Activated T-helper 1 cell treated with anti-CD3 and anti-CD28 coated beads, Interleukin-2, amount 50 U/mL, for 16 hours (primary cell): Measurements from ENCODE around the gene HBA1.
"Not testable (repeated sequence)": the region's sequence is repeated elsewhere in the genome, so short reads cannot be mapped to it uniquely, and the experiment has no call there.

ENCODE experiments used
- DNase-seq, 2 donors: peaks; one replicate each; pipeline ENCODE4 v3.0.0-alpha.2; 2020; ENCODE audit warnings: low read depth in 1 of 2, low spot score in 1 of 2

Gene HBA1

DNA sequence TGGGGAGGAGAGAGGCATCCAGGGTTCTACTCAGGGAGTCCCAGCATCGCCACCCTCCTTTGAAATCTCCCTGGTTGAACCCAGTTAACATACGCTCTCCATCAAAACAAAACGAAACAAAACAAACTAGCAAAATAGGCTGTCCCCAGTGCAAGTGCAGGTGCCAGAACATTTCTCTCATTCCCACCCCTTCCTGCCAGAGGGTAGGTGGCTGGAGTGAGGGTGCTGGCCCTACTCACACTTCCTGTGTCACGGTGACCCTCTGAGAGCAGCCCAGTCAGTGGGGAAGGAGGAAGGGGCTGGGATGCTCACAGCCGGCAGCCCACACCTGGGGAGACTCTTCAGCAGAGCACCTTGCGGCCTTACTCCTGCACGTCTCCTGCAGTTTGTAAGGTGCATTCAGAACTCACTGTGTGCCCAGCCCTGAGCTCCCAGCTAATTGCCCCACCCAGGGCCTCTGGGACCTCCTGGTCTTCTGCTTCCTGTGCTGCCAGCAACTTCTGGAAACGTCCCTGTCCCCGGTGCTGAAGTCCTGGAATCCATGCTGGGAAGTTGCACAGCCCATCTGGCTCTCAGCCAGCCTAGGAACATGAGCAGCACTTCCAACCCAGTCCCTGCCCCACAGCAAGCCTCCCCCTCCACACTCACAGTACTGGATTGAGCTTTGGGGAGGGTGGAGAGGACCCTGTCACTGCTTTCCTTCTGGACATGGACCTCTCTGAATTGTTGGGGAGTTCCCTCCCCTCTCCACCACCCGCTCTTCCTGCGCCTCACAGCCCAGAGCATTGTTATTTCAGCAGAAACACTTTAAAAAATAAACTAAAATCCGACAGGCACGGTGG, 2.3 kb upstream of the HBA1 start:
- DNase-seq = not testable (repeated sequence)

DNA sequence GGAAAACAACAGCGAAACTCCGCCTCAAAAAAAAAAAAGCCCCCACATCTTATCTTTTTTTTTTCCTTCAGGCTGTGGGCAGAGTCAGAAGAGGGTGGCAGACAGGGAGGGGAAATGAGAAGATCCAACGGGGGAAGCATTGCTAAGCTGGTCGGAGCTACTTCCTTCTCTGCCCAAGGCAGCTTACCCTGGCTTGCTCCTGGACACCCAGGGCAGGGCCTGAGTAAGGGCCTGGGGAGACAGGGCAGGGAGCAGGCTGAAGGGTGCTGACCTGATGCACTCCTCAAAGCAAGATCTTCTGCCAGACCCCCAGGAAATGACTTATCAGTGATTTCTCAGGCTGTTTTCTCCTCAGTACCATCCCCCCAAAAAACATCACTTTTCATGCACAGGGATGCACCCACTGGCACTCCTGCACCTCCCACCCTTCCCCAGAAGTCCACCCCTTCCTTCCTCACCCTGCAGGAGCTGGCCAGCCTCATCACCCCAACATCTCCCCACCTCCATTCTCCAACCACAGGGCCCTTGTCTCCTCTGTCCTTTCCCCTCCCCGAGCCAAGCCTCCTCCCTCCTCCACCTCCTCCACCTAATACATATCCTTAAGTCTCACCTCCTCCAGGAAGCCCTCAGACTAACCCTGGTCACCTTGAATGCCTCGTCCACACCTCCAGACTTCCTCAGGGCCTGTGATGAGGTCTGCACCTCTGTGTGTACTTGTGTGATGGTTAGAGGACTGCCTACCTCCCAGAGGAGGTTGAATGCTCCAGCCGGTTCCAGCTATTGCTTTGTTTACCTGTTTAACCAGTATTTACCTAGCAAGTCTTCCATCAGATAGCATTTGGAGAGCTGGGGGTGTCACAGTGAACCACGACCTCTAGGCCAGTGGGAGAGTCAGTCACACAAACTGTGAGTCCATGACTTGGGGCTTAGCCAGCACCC, 1.2 kb upstream of the HBA1 start:
- DNase-seq = no peak

DNA sequence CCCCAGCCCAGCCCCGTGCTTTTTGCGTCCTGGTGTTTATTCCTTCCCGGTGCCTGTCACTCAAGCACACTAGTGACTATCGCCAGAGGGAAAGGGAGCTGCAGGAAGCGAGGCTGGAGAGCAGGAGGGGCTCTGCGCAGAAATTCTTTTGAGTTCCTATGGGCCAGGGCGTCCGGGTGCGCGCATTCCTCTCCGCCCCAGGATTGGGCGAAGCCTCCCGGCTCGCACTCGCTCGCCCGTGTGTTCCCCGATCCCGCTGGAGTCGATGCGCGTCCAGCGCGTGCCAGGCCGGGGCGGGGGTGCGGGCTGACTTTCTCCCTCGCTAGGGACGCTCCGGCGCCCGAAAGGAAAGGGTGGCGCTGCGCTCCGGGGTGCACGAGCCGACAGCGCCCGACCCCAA, 474 bp upstream of the HBA1 start:
- not testable (repeated sequence) for DNase-seq

DNA sequence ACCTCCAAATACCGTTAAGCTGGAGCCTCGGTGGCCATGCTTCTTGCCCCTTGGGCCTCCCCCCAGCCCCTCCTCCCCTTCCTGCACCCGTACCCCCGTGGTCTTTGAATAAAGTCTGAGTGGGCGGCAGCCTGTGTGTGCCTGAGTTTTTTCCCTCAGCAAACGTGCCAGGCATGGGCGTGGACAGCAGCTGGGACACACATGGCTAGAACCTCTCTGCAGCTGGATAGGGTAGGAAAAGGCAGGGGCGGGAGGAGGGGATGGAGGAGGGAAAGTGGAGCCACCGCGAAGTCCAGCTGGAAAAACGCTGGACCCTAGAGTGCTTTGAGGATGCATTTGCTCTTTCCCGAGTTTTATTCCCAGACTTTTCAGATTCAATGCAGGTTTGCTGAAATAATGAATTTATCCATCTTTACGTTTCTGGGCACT, 928 bp downstream of the HBA1 start:
- DNase-seq = no peak

DNA sequence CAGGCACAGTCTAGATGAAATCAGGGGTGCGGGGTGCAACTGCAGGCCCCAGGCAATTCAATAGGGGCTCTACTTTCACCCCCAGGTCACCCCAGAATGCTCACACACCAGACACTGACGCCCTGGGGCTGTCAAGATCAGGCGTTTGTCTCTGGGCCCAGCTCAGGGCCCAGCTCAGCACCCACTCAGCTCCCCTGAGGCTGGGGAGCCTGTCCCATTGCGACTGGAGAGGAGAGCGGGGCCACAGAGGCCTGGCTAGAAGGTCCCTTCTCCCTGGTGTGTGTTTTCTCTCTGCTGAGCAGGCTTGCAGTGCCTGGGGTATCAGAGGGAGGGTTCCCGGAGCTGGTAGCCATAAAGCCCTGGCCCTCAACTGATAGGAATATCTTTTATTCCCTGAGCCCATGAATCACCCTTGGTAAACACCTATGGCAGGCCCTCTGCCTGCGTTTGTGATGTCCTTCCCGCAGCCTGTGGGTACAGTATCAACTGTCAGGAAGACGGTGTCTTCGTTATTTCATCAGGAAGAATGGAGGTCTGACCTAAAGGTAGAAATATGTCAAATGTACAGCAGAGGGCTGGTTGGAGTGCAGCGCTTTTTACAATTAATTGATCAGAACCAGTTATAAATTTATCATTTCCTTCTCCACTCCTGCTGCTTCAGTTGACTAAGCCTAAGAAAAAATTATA, 1.6 kb downstream of the HBA1 start:
- DNase-seq = no peak

DNA sequence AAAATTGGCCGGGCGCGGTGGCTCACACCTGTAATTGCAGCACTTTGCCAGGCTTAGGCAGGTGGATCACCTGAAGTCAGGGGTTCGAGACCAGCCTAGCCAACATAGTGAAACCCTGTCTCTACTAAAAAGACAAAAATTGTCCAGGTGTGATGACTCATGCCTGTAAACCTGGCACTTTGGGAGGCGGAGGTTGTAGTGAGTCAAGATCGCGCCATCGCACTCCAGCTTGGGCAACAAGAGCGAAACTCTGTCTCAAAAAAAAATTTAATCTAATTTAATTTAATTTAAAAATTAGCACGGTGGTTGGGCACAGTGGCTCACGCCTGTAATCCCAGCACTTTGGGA, 2.2 kb downstream of the HBA1 start:
- no peak for DNase-seq

DNA sequence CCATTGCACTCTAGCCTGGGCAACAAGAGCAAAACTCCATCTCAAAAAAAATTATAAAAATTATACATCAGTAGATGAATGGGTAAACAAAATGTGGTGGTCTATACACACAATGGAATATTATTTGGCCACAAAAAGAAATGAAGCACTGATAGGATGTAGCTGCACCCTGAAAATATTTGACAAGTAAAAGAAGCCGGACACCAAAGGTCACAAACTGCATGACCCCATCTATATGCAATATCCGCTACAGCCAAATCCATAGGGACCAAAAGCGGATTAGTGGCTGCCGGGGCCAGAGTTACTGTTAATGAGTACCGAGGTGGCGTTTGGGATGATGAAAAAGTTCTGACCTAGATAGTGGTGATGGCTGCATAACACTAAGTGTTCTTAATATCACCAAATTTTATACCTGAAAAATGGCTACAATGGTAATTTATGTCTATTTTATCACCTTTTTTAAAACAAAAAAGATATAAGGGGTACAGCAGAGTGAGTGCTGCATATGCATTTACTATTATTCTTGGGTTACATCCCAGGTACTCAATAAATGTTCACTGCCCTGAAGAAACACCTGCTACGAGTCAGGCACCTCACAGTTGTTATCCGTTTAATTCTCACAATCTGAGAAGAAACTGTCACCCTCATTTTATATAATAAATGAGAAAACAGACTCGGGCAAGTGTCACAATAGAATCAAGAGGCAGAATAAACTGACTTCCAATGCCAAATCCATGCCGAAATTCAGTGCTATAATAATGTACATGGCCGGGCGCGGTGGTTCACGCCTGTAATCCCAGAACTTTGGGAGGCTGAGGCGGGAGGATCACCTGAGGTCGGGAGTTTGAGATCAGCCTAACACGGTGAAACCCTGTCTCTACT, 3.0 kb downstream of the HBA1 start:
- DNase-seq = no peak

DNA sequence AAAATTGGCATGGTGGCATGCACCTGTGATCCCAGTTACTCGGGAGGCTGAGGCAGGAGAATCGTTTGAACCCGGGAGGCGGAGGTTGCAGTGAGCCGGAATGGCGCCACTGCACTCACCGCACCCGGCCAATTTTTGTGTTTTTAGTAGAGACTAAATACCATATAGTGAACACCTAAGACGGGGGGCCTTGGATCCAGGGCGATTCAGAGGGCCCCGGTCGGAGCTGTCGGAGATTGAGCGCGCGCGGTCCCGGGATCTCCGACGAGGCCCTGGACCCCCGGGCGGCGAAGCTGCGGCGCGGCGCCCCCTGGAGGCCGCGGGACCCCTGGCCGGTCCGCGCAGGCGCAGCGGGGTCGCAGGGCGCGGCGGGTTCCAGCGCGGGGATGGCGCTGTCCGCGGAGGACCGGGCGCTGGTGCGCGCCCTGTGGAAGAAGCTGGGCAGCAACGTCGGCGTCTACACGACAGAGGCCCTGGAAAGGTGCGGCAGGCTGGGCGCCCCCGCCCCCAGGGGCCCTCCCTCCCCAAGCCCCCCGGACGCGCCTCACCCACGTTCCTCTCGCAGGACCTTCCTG, 3.7 kb downstream of the HBA1 start, which contains the start of gene HBQ1:
TSS of gene HBQ1 (plus strand) at position 359 of the 575 bp plus-strand sequence. CDS start at position 387, 28 bp downstream.
- no peak for DNase-seq

DNA sequence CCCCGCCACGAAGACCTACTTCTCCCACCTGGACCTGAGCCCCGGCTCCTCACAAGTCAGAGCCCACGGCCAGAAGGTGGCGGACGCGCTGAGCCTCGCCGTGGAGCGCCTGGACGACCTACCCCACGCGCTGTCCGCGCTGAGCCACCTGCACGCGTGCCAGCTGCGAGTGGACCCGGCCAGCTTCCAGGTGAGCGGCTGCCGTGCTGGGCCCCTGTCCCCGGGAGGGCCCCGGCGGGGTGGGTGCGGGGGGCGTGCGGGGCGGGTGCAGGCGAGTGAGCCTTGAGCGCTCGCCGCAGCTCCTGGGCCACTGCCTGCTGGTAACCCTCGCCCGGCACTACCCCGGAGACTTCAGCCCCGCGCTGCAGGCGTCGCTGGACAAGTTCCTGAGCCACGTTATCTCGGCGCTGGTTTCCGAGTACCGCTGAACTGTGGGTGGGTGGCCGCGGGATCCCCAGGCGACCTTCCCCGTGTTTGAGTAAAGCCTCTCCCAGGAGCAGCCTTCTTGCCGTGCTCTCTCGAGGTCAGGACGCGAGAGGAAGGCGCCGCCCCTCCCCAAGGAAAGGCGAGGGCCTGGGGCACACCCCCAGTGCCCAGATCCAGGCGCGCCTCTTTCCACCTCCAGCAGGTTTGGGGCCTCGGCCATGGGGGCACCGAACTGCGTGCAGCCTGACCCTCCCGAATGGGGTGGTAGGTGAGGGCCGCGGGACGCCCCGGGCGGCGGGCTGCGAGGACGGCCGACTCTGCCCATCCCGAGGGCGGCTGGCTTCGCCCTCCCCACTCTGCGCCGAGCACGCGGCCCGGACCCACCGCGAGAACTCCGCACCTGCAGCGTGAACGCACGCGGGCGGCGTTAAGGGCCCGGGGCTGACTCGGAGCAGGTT, 4.4 kb downstream of the HBA1 start:
- DNase-seq = peak; percentile 78 to 80

DNA sequence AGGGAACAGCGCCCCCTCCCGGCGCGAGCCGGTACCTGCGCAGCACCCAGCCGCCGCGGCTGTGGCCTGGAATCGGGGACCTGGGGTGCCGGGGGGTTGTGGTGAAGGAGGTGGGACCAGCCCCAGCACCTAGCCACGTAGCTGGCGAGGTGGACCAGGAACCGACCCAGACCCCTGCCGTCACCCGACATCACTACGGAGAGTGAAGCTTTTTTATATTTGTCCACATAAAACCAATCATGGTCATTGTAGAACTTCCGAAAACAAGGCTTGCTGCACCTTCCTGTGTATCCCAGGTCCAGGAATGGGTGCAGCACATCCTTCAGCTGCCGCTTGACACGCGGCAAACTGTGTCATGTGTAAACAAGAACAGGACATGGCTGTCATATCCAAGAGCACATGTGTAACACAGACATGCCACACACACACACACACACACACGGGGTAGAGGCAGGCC, 5.1 kb downstream of the HBA1 start:
- no peak for DNase-seq

DNA sequence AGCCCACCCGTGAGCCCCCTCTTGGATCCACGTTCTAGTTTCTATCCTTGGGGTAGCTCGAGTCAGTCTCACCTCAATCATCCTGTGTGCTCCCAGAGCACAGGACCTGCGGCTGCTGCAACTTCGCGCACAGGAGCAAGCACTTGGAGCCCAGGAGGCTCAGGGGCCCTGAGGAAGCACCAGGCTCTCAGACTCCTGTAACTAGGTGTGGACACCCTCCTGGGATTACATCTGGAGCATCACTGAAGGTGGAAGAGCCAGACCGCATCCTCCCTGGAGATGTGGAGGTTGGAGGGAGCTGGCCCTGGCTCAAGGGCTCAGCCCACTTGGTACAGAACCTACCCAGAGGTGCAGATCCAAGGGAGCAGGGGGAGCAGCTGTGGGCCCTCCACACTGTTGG, 6.5 kb downstream of the HBA1 start:
- no peak for DNase-seq

DNA sequence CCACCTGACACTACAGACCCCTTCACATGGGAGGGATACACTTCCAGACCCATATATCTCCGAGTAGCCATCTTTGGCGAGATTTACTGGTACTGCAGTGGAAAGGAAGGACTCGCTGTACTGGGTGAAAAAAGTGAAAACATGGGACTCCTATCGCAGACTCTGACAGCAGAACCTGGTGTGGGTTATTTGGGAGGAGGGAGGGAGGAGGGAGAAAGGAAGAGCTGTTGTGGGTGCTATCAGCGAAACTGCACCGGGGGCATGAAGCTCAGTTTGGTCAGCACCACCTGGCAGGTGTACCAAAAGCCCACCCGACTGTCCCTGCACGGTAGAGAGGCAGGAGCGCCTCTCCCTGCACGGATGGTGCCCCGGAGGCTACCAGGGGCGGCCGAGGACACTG, 8.7 kb downstream of the HBA1 start:
- DNase-seq = no peak

DNA sequence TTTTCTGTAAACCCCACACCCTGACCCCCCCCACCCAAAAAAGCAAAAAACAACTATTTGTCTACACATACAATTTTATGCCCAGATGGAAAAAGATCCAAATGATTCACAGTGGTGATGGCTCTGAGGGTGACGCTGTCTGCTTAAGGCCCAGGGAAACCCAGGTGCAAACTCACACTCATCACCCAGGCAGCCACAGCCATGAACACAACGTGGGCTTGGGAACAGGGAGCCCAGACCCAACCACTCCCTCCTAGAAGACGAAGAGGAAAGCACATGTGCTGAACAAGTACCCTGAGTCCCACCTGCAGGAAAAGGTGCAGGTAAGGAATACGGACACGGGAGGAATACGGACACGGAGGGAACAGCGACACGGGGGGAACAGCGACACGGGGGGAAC, 9.2 kb downstream of the HBA1 start:
- DNase-seq = no peak

DNA sequence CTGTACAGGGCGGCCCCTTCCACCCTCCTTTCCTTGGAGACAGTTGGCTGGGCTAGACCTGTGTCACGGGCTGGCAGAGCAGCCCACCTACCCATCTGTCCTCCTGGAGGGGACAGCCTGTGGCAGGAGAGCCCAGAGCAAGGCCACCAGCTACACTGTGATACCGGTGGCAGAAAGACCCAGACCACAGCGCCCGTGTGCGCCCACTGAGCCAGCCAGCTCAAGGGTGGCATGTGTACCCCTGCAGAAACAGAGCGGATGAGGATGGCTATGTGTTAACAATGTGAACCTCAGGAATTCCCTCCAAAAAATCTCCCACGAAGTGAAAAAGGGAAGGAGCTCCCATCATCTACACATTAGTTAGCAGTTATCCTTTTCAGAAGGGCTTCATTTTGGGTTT, 10.8 kb downstream of the HBA1 start:
- DNase-seq = no peak

DNA sequence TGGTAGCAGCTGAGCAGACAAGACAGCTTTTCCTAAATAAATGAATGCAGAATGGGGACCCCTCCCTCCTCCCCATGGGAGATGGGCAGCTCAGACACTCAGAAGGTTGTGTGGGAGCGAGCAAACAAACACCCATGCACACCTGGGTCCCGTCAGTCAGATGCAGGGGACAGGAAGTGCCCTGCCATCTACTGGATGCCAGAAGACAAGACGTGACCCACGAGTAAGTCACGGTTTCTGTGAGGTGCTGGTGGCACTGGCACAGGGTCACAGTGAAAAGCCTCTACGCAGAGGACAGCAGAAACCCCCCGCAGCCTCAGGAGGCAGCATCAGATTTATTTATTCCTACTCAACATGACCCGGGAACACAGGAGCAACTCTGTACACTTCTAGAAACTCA, 12.2 kb downstream of the HBA1 start:
- DNase-seq = no peak

DNA sequence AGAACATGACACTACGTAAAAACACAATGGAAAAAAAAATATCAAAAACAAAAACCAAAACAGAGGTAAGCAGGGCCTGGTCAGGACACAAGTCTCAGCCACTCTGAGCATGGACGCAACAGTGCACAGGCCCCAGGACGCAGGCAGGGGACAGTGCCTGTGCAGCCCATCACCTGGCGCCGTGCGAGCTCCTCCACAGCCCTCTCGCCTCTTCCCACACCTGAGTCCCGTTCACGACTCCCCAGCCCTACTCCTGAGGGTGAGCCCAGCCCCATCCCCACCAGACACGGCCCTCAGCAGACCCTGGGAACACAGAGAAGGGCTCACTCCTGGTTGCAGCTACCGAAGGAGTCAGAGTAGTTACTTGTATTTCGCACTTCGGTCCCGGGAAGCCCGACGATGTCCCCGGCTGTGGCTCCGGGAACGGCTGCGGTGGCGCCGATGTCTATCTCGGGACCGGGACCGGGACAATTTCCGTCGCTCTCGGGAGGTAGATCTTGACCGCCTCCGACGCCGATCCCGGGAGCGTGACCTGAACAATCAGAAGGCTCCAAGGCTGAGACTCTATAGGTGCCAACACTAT, 13.2 kb downstream of the HBA1 start:
- no peak for DNase-seq

DNA sequence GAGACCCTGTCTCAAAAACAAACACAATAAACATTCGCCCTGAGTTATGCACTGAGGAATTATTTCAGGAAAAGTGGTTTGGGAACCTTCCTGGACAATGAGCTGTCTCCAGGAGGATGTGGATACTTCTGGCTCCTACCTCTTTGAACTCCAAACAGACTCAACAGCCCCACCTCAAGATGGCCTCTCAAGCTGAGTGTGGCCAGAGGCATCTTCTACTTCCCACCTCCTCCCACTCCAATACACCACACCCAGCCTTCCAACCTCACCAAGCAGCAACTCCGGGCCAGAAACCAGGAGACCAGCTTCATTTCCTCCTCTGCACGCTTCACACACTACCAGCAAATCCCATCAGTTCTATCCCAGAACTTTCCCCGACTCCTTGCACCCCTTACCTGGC, 15.4 kb downstream of the HBA1 start:
- DNase-seq = no peak

DNA sequence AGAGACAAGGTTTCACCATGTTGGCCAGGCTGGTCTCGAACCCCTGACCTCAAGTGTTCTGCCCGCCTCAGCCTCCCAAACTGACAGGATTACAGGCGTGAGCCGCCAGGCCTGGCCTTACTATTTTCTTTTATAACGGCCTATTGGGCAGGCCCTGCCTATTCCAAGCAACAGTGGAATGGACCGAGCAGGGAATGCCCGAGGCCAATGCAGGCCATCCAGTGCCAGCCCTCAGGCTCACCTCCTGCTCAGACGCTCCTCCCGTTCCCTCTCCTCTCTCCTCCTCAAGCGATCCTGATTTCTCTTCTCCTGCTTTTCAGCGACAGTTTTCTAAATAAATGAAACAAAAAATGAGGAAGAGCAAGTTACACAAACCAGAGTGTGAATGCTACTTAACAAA, 16.2 kb downstream of the HBA1 start:
- DNase-seq = no peak

DNA sequence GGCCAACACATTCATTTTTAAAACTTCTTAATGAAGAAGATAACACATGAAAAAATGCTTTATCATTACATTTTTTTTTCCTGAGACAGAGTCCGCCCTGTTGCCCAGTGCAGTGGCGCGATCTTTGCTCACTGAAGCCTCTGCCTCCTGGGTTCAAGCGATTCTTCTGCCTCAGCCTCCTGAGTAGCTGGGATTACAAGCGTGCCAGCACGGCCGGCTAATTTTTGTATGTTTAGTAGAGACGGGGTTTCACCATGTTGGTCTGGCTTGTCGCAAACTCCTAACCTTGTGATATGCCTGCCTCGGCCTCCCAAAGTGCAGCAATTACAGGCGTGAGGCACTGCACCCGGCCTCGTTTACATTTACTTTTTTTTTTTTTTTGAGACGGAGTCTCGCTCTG, 17.0 kb downstream of the HBA1 start:
- DNase-seq = no peak
